OCI-M1 (cell line): ENCODE measurements around the gene RNGTT.
"Not testable (repeated sequence)": the region's sequence is repeated elsewhere in the genome, so short reads cannot be mapped to it uniquely, and the experiment has no call there.

Source experiments
- DNase-seq: peaks from one replicate; lab custom pipeline; 2025; lab: John Stamatoyannopoulos, UW

The RNGTT gene

DNA sequence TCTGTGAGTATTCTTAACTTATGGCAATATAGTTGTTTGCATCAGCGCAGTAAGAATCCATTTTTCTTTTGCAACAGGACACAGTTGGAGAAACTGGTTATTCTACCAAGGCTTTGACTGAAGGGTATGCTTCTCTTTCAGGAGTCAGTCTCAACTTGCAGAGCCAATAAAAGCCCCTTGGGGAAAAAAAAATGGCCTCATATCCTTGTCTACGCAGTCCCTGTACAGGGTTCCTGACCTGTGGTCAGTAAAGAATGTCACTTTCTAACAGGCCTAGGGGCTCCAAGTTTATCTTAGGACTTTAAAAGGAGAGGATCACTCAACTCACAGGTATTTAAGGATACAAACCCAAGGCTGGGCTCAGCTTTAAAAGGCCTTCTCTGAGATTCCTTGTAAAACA is 6.9 kb upstream of the RNGTT start:
- no peak for DNase-seq

DNA sequence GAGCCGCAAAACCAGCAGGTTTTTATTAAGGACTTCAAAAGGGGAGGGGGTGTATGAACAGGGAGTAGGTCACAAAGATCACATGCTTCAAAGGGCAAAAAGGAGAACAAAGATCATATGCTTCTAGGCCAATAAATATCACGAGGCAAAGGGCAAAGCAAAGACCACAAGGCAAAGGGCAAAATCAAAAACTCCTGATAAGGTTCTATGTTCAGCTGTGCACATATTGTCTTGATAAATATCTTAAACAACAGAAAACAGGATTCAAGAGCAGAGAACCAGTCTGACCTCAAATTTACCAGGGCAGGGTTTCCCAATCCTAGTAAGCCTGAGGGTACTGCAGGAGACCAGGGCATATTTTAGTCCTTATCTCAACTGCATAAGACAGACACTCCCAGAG is 5.8 kb upstream of the RNGTT start:
- DNase-seq: not testable (repeated sequence)

DNA sequence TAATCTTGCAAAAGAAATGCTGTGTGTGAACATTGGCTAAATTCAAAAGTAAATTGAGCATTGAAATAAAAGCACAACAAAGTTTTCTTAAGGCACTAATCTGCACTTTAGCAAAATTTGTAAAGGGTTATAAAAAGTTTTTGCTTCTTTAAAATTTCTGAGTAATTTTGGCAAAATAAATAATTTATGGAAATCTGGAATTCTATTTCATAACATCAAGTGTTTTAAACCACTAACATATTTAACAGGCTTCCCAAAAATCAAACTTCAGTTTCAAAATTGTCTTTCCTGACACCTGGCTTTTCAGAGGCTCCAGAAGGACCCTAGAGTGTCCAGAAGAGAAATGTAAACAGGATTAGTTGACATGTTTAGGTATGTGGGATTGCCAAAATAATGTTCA is 4.5 kb upstream of the RNGTT start:
- no peak for DNase-seq

DNA sequence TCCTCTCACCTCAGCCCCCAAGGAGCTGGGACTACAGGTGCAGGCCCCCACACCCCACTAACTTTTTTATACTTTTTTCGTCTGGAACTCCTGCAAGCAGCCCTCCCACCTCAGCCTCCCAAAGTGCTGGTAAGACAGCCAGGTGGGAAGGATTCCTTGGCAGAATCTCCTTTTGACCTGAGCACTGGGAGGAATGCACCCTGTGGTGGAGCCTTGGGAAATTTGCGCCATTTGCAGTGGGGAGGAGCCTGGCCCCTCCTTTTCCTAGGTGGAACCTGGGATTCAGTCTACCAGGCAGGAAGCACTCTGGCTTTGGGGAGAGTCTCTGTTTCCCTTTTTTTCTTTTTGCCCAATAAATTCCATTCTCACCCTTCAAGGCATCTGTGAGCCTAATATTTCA is 2.3 kb upstream of the RNGTT start:
- no peak for DNase-seq

DNA sequence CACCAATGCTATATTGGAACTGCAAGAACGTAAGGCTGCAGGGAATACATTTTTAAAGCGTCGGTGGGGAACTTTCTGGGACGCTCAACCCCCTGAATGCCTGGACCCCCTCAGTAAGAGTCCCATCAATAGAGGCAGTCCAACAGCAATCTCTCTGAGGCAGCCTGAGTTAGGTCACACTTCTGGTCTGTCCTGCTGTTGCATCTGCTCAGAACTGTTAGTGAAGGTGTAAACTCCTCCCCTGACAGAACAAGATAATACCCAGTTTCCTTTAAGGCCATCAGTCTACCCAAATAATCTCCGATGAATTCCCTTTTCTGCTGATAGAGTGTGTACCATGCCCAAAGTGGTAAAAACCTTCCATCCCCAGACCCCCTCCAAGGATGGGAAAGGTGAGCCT is 1.1 kb upstream of the RNGTT start:
- DNase-seq: no peak

DNA sequence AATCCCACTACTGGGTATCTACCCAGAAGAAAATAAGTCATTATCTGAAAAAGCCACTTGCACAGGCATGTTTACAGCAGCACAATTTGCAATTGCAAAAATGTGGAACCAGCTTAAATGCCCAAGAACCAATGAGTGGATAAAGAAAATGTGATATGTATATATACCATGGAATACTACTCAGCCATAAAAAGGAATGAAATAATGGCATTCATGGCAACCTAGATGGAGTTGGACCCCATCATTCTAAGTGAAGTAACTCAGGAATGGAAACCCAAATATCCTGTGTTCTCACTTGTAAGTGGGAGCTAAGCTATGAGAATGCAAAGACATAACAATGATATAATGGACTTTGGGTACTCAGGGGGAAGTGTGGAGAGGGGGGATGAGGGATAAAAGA is 4.6 kb downstream of the RNGTT start:
- DNase-seq: no peak

DNA sequence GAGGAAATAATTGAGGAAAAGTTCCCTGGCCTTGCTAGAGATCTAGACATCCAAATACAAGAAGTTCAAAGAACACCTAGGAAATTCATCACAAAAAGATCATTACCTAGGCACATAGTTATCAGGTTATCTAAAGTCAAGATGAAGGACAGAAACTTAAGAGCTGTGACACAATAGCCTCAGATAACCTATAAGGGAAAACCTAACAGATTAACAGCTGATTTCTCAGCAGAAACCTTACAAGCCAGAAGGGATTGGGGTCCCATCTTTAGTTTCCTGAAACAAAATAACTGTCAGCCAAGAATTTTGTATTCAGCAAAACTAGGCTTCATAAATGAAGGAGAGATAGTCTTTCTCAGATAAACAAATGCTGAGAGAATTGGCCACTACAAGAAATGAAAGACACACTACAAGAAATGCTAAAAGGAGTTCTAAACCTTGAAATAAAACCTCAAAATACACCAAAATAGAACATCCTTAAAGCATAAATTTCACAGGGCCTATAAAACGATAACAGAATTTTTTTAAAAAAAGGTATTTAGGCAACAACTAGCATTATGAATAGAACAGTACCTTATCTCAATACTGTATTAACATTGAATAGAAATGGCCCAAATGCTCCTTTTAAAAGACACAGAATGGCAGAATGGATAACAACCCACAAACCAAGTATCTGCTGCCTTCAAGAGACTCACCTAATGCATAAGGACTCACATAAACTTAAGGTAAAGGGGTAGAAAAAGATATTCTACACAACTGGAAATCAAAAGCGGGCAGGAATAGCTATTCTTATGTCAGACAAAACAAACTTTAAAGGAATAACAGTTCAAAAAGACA is 9.7 kb downstream of the RNGTT start:
- peak; percentile 21 for DNase-seq

DNA sequence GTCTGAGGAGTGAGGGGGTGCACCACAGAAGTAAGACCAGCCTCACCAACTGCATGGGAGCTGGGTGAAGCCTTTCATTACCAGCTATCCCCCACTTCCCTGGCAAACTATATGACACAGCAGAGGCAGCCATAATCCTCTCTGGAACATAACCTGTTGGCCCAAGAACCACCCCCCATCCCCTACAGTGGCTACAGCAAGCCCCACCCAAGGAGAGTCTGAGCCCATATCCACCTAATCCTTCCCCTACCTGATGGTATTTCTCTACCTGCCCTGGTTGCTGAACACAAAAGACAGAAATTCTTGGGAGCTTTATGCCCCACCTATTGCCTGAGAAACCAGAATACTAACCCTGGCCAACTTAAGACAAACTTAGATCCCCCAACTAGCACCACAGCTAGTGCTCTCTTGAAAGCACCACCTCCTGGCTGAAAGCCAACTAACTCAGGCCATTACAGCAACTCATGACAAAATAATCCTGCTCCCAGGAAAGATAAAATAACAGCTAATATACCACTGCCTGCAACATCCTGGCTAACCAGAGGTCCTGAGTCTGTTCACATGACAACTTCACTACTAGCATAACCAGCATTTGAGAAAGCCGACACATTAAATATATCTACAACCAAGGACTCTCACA is 11.2 kb downstream of the RNGTT start:
- peak; percentile 11 for DNase-seq

DNA sequence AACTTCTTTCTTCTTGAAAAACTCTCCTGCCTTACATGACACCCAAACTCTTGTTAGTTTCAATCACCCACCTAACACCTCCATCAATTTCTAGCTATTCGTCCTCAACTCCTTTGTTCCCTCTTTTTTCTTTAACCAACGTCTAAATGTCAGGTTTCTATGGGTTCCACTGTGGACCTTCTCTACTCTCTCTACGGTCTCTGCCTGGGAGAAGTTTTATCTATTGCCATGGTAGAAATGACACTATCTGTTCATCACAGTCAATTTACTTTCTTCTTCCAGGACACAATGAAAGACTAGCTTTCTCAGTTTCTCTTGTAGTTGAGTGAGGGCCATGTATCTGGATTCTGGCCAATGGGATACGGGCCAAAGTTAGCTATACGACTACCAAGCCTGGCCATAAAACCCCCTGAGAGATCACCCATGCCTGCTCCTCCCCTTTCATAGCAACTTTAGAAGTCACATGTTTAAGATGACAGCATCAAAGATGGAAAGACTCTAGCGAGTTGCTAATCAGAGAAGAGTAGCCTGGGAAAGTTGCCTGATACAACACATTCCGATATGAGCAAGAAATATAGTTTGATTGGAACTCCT is 17.9 kb downstream of the RNGTT start:
- DNase-seq: no peak

DNA sequence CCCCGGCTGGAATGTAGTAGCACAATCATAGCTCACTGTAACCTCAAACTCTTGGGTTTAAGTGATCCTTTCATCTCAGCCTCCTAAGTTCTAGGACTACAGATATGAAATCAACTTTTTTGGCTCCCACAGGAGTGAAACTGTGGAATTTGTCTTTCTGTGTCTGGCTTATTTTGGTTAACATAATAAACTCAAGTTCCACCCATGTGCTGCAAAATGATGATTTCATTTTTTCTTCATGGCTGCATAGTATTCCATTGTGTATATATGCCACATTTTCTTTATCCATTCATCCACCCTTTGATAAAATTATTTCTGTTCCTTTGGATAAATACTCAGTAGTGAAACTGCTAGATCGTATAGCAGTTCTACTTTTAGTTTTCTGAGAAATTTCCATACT is 29.9 kb downstream of the RNGTT start:
- DNase-seq: no peak

DNA sequence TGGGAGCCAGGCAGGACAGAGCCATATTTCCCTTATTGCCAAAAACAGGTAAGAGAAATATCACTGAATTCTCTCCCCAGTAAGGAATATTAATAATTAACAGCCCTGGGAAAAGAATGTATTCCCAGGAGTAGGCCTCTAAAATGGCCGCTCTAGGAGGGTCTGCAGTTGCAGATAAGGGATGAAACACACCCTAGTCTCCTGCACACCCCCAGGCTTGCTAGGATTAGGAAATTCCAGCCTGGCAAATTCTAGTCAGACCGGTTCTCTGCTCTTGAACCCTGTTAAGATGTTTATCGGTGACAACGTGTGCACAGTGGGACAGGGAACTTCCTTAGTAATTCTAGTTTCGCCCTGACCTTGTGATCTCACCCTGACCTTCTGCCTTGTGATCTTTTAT is 31.4 kb downstream of the RNGTT start:
- not testable (repeated sequence) for DNase-seq

DNA sequence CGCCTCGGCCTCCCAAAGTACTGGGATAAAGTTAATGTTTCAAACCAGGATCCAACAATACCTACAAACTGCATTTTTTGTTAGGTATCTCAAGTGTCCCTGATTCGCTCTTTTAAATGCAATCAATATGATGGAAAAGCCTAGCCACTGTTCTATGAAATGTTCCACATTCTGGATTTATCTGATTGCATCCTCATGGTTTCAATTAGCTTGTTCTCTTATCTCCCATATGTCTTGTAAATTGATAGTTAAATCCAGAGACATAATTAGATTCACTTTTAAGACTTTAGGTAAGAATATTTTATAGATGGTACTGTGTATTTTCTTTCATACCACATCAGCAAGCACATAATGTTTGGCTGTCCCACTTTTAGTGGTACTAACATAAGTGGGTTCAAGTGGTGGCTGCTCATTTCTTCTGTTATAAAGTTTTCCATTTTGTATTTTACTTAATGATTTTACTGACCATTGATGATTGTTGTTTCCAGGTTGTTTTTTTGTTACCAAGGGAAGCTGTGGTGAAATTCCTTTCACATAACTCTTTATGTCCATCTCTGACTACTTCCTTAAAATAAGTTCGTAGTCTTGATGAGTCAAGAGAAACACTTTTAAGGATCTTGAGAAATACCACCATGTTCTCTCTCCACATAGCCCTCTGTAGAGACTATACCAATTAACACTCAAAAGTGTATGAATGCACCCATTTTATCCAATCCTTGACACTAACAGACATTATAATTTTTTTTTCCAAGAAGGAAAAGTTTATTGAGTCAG is 40.5 kb downstream of the RNGTT start:
- DNase-seq: peak; percentile 15

DNA sequence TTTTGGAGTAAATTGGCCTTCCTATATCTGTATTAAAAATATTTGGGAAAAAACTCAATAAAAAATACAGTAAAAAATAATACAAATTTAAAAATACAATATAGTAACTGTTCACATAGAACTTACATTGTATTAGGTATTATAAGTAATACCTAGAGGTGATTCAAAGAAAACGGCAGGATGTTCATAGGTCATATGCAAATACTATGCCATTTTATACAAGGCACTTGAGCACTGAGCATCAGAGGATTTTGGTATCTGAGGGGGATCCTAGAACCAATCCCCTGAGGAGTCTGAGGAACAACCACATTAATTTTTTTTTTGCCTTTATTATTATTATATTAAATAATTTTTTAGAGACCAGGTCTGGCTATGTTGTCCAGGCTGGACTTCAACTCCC is 41.7 kb downstream of the RNGTT start:
- no peak for DNase-seq

DNA sequence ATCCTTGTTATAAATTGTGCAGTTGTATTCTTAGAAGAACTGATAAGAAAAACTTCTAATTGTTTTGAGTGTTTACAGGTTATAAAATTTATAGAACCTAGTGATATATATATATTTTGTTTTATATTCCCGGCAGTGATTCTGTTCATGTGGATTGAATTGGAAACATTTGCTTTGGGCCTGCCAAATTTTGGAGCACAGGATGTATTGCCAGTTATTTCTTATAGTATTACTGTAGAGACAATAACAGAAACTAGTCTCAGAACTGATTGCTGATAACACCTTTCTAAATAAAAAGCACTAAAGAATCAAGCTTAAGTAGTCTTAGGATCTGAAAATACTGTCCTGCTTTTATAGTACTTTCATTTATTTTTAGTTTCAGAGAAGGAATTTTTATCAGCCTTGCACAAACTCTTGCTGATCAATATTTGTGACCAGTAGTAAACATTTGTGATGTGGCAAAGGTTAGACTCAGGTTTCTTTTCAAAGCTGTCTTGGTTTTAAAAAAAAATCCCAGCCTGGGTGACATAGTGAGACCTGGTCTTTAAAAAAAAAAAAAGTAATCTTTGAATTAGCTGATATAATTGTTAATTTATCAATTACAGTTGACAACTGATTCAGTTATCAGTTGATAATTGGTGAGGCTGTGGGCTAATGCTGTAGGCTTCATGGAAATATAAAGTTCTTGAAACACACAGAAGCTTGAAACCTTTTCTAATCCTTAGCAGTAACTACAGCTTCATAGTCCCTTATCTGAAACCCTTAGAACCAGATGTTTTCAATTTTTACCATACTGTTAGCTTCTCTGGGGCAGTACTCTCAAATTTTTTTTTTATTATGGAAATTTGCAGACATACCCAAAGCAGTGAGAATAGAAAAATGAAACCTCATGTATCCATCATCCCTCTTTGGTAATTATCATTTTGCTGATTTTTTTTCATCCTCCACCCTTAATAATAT is 42.4 kb downstream of the RNGTT start:
- DNase-seq: peak; percentile 51

DNA sequence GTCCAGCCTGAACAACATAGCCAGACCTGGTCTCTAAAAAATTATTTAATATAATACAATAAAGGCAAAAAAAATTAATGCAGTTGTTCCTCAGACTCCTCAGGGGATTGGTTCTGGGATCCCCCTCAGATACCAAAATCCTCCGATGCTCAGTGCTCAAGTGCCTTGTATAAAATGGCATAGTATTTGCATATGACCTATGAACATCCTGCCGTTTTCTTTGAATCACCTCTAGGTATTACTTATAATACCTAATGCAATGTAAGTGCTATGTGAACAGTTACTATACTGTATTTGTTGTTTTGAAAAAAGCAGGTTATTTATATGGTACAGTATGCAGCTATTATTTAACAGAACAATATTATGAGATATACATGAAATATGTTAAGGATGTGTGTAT is 43.3 kb downstream of the RNGTT start:
- no peak for DNase-seq

DNA sequence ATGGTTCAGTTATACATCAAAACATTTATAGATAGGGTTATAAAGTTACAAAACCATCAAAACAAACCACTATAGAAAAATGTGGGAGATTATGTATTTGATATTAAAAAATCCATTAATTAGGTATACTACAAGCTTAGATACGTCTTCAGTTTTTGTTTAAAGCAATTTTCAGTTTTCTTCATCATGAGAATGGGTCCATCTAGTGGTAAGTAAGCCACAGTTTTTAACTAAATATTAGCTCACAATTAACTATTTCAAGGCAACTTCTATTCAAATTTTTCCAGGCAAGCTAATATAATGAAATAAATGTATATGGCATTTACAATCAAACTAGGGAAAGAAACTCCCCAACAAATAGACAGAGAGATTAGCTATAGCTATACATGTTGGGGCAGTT is 44.4 kb downstream of the RNGTT start:
- DNase-seq: peak; percentile 51

DNA sequence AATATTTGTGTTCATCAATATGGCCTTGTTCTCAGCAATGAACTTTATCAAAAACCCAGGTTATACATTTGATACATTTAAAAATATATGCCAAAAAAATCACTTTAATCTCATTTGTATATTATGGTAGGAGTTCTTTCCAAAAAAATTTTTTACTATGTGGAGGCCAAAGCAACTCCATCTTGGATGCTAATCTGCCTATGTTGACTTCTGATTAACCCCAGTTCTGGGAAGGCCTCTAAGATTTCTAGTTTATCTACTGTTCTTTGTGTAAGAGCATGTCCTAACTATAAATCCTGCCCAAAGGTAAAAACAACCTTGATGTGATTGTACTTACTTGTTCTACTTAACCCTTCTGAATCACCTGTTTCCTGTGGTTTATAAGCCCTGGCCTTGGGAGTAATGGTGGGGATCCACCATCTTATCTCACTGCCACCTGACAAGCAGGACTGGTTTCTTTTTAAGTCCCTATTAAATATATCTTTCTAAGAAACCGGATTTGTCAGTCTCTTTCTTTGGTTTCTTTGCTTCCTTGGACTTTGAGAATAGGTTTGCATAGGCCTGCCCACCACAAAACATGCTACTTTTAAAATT is 46.7 kb downstream of the RNGTT start:
- peak; percentile 27 for DNase-seq

DNA sequence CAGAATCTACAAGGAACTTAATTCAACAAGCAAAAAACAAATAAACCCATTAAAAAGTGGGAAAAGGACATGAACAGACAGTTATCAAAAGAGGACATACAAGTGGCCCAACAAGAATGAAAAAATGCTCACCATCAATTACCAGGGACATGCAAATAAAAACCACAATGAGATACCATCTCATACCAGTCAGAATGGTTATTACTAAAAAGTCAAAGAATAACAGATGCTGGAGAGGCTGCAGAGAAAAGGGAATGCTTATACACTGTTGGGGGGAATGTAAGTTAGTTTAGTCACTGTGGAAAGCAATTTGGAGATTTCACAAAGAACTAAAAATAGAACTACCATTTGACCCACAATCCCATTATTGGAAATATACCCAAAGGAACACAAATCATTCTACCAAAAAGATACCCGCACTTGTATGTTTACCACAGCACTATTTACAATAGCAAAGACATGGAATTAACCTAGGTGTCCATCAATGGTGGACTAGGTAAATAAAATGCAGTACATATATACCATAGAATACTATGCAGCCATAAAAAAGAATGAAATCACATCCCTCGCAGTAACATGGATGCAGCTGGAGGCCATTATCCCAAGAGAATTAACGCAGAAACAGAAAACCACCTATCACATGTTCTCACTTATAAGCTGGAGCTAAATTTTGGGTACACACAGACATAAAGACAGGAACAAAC is 48.4 kb downstream of the RNGTT start:
- no peak for DNase-seq

DNA sequence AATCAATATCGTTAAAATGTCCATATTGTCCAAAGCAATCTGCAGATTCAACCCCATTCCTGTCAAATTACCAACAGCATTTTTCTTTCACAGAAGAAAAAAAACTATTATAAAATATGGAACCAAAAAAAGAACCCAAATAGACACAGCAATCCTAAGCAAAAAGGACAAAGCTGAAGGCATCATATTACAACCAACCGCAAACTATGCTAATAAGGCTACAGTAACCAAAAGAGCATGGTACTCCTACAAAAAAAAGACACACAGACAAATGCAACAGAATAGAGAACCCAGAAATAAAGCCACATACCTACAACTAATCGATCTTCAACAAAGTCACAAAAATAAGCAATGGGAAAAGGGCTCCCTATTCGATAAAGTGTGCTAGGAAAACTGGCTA is 49.2 kb downstream of the RNGTT start:
- no peak for DNase-seq

DNA sequence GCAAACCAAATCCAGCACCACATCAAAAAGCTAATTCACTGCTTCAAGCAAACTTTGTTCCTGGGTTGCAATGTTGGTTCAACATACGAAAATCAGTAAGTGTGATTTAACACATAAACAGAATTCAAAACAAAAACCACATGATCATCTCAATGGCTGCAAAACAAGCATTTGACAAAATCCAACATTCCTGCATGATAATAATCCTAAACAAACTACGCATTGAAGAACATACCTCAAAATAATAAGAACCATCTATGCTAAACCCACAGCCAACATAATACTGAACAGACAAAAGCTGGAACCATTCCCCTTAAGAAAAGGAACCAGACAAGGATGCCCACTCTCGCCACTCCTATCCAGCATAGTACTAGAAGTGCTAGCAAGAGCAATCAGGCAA is 49.9 kb downstream of the RNGTT start:
- no peak for DNase-seq
